Daoy (cell line): ENCODE data around the gene CATSPERZ. TPM values are rescaled to one million over a fixed set of nuclear protein-coding genes. Genes with fewer than 3 reads are reported as not detected.

ENCODE experiments used
- DNase-seq: peaks from one replicate; pipeline ENCODE4 v3.0.0-alpha.2; 2015; ENCODE audit warnings: low read depth
- total RNA-seq: library from RNA; depleted of rRNA; stranded (reverse); fragments of >200 nt; shearing (Covaris generic); gene quantifications from 2 replicates; pipeline ENCODE4 v1.2.3, GENCODE V29; 2014; rRNA removed

Gene CATSPERZ
- total RNA-seq, 1 experiment from 2014 or later, result 0.23 TPM

GRCh38 chr11:64341429-64341828 lies 41.3 kb downstream of the CATSPERZ start:
- no peak for DNase-seq

- peak; percentile 95 for DNase-seq
Observed at GRCh38 chr11:64341851-64342791, 42.0 kb downstream of the CATSPERZ start.

- no peak for DNase-seq
Observed at GRCh38 chr11:64342869-64343745, 42.9 kb downstream of the CATSPERZ start.

GRCh38 chr11:64343767-64344559 lies 43.8 kb downstream of the CATSPERZ start:
- DNase-seq, result no peak

- DNase-seq, result no peak
Observed at GRCh38 chr11:64344787-64345186, 44.6 kb downstream of the CATSPERZ start.

- no peak for DNase-seq
Observed at GRCh38 chr11:64347193-64347867, 47.2 kb downstream of the CATSPERZ start.

GRCh38 chr11:64348383-64349024 lies 48.3 kb downstream of the CATSPERZ start:
- DNase-seq, result no peak

GRCh38 chr11:64349025-64349387 lies 48.8 kb downstream of the CATSPERZ start:
- DNase-seq, result no peak

- no peak for DNase-seq
Observed at GRCh38 chr11:64349404-64349803, 49.2 kb downstream of the CATSPERZ start.

GRCh38 chr11:64351136-64351631 lies 51.0 kb downstream of the CATSPERZ start:
- no peak for DNase-seq

GRCh38 chr11:64352099-64352994 lies 52.2 kb downstream of the CATSPERZ start:
- DNase-seq, result no peak

GRCh38 chr11:64352995-64353714 lies 53.0 kb downstream of the CATSPERZ start:
- DNase-seq, result no peak

GRCh38 chr11:64353715-64354506 lies 53.8 kb downstream of the CATSPERZ start:
- no peak for DNase-seq

Other genes with a start within 250 kb of the CATSPERZ start
- gene MACROD1, start 134.2 kb upstream of the CATSPERZ start, total RNA-seq, result 19.4 and 47.1 TPM in 2 replicates
- gene STIP1, start 114.2 kb upstream of the CATSPERZ start, total RNA-seq, result 283 and 358 TPM in 2 replicates
- 3.0 and 5.7 TPM in 2 replicates for gene FERMT3, start 93.6 kb upstream of the CATSPERZ start, total RNA-seq
- gene TRPT1, start 74.2 kb upstream of the CATSPERZ start, total RNA-seq, result 19.8 and 19.9 TPM in 2 replicates
- gene NUDT22, start 74.1 kb upstream of the CATSPERZ start, total RNA-seq, result 43.1 and 51.3 TPM in 2 replicates
- gene DNAJC4, start 69.8 kb upstream of the CATSPERZ start, total RNA-seq, result 1.7 and 2.7 TPM in 2 replicates
- 6.7 and 8.9 TPM in 2 replicates for gene VEGFB, start 65.8 kb upstream of the CATSPERZ start, total RNA-seq
- gene FKBP2, start 59.3 kb upstream of the CATSPERZ start, total RNA-seq, result 18.8 and 102 TPM in 2 replicates
- 414 and 421 TPM in 2 replicates for gene PPP1R14B, start 53.4 kb upstream of the CATSPERZ start, total RNA-seq
- gene PLCB3, start 48.8 kb upstream of the CATSPERZ start, total RNA-seq, result 11.5 and 13.2 TPM in 2 replicates
- gene BAD, start 15.7 kb upstream of the CATSPERZ start, total RNA-seq, result 63.5 and 65.9 TPM in 2 replicates
- gene GPR137, start 14.5 kb upstream of the CATSPERZ start, total RNA-seq, result 14.3 and 24.6 TPM in 2 replicates
- 0.23 TPM in 1 of 2 replicates, not detected in the other for gene KCNK4, start 9.1 kb upstream of the CATSPERZ start, total RNA-seq
- gene ESRRA, start 5.2 kb downstream of the CATSPERZ start, total RNA-seq, result 35.0 and 37.5 TPM in 2 replicates
- 565 and 690 TPM in 2 replicates for gene TRMT112, start 17.2 kb downstream of the CATSPERZ start, total RNA-seq
- gene PRDX5, start 17.8 kb downstream of the CATSPERZ start, total RNA-seq, result 213 and 229 TPM in 2 replicates
- 1.7 and 2.1 TPM in 2 replicates for gene CCDC88B, start 39.8 kb downstream of the CATSPERZ start, total RNA-seq
- 28.7 and 38.6 TPM in 2 replicates for gene RPS6KA4, start 58.8 kb downstream of the CATSPERZ start, total RNA-seq